HG03103 (cell line): Measurements from ENCODE around the gene DOK4.
"Not testable (repeated sequence)": the region's sequence is repeated elsewhere in the genome, so short reads cannot be mapped to it uniquely, and the experiment has no call there.

Source experiments
- ATAC-seq: cut with Tn5 transposase; IDR thresholded peaks from one replicate; pipeline ENCODE4 v1.9.1; 2021; ENCODE audit warnings: low read depth; ENCODE audit not compliant: unreplicated experiment

Gene DOK4

DNA sequence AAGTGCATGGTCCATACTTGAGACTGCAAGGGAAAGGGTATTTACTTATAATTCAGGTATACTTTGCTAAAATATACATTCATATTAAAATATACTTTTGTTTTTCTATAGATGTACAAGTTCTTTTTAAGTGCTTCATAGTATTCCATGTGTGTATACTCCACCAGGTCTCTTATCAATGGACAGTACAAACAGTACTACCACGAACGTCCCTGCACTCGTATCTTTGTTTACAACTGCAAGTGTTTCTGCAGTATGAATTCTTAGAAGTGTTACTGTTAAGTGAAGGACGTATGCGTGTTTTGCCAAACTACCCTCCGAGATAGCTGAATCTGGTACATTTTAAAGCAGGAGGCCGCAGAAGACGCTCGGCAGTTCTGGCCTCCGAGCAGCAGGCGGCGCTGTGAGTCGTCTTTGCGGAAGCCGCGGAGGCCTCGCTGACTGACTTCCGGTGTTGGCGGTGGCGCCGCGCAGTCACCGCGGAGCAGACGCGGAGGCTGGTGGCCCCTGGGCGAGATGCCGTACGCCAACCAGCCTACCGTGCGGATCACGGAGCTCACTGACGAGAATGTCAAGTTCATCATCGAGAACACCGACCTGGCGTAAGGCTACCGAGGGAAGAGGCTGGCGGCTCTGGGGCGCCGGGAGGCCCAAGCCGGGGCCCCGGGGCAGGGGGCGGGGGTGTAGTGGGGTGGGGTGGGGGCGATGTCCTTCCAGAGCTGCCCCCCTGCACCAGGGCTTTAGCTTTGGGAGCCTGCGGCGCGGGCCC lies 23.9 kb downstream of the DOK4 start, which contains the start of gene POLR2C:
TSS of gene POLR2C (plus strand) at position 471 of the 769 bp plus-strand sequence. CDS start at position 517, 46 bp downstream.
- ATAC-seq: peak; percentile 85

GRCh38 chr16:57452021-57452420 lies 34.3 kb downstream of the DOK4 start:
- ATAC-seq: no peak

- ATAC-seq: peak; percentile 97
Measured at GRCh38 chr16:57447186-57447962, 38.9 kb downstream of the DOK4 start, which contains the start of the genes CIAPIN1 and COQ9. TSS of gene CIAPIN1 (minus strand) at chr16:57447385. CDS start at chr16:57440928, 6,457 bp downstream. TSS of gene COQ9 (plus strand) at chr16:57447479. CDS start at chr16:57447506, 27 bp downstream.

GRCh38 chr16:57446531-57447185 lies 39.6 kb downstream of the DOK4 start:
- no peak for ATAC-seq

- ATAC-seq: no peak
Measured at GRCh38 chr16:57445510-57445909, 40.8 kb downstream of the DOK4 start.

DNA sequence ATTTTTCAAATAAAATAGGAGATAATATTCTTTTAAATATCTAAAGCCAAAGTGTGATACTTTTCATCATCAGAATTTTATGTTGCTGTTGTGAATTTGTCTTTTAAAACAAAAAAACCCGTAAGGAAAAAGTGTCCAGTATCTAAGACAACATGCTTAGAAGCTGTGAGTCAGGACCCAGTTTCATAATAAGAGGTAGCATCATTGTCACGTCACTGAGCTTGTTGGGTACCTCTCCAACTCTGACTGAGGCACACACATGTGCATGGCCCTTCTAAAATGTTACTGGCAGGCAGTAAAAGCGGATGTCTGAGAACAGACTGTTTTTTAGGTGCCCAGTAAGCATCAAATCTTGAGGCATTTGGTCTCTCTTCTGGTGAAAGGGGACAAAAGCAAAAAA lies 41.6 kb downstream of the DOK4 start:
- ATAC-seq: no peak

GRCh38 chr16:57440551-57440950 lies 45.7 kb downstream of the DOK4 start:
- not testable (repeated sequence) for ATAC-seq

DNA sequence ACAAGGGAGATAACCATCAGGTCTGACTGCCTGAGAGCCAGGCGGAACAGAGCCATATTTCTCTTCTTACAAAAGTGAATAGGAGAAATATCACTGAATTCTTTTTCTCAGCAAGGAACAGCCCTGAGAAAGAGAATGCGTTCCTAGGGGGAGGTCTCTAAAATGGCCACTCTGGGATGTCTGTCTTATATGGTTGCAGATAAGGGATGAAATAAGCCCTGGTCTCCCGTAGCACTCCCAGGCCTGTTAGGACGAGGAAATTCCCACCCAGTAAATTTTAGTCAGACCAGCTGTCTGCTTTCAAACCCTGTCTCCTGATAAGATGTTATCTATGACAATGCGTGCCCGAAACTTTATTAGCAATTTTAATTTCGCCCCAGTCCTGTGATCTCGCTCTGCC lies 46.3 kb downstream of the DOK4 start:
- not testable (repeated sequence) for ATAC-seq

DNA sequence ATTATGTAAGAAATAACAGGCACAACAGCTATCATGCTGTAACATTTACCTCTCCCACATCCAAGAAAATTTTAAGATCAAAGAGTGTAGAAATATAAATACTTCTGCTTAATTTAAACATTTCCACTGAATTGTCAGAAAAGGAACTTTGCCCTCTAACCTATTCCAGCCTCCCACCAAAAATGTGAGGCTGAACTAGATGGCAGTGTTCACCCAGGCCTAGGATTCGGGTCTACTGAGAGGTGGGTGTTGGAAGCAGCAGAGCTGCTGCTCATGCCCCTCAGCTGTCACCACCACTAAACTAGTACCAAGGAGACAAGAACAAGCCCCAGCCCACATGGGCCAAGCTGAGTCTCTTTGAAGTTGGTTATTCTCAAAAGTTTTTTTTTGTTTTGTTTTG lies 50.5 kb downstream of the DOK4 start:
- no peak for ATAC-seq

- ATAC-seq: no peak
Measured at GRCh38 chr16:57434003-57434402, 52.3 kb downstream of the DOK4 start.

DNA sequence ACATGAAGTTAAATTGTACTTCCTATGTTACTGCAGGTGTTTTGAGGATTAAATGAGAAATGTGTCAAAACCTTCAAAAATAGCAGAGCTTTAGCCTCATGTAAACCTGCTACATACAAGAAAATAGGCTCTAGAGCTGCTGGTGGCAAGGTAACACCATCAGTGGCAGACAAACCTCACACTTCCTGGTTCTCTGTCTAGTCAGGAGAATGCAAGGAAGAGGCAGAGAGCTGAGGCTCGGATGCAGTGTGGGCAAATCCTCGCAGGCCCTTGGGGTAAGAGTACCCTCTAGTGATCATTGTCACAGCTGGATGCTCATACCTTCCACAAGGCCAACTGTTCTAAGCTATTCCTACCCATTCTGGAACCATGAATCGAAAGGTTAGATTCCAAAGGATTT lies 53.3 kb downstream of the DOK4 start:
- ATAC-seq: no peak

GRCh38 chr16:57432505-57432904 lies 53.8 kb downstream of the DOK4 start:
- no peak for ATAC-seq

GRCh38 chr16:57430955-57431354 lies 55.3 kb downstream of the DOK4 start:
- no peak for ATAC-seq

DNA sequence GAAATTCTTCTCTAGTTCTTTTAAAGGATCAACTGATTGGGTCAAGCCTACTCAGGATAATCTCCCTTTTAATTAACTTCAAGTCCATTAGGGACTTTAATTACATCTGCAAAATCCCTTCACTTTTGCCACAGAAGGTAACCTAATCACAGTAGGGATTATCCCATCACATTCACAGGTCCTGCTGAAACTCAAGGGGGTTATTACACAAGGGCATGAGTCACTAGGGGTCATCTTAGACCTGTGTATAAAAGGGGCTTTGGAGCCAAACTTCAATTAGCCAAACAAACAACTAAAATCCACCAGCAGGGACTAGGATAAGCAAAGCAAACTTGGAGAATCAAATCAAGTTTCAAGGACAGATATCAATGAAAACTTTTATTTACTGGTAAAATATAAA lies 58.5 kb downstream of the DOK4 start:
- no peak for ATAC-seq

DNA sequence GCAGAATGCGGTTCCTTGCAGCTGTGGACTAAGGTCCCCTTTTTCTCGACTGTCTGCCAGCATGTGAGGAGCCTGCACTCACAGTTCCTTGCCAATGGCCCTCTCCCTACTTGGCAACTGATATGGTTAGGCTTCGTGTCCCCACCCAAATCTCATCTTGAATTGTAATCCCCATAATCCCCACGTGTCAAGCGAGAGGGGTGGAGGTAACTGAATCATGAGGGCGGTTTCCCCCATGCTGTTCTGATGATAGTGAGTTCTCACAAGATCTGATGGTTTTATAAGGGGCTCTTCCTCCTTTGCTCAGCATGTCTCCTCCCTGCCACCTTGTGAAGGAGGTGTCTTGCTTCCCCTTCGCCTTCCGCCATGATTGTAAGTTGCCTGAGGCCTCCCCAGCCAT lies 59.0 kb downstream of the DOK4 start:
- no peak for ATAC-seq

- no peak for ATAC-seq
Measured at GRCh38 chr16:57426356-57426755, 59.9 kb downstream of the DOK4 start.

GRCh38 chr16:57424583-57424982 lies 61.7 kb downstream of the DOK4 start:
- no peak for ATAC-seq

DNA sequence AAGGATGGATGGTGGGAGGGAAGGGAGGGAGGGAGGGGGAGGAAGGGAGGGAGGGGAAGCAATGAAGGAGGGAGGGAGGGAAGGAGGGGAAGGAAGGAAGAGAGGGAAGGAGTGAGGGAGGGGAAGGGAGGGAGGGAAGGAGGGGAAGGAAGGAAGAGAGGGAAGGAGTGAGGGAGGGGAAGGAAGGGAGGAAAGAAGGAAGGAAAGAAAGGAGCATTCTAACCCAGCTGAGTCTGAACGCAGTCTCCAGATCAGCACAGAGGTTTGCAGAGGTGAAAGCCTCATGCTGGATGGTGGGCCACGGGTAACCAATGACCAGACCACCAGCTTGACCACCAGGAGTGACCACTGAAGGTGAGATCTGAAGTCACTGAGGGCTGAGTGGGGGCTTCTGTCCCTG lies 63.1 kb downstream of the DOK4 start:
- no peak for ATAC-seq

GRCh38 chr16:57422026-57422944 lies 64.0 kb downstream of the DOK4 start:
- no peak for ATAC-seq
